ENCODE data around the gene PRICKLE3.
"Not testable (repeated sequence)": the region's sequence is repeated elsewhere in the genome, so short reads cannot be mapped to it uniquely, and the experiment has no call there.

PRICKLE3 gene

DNA sequence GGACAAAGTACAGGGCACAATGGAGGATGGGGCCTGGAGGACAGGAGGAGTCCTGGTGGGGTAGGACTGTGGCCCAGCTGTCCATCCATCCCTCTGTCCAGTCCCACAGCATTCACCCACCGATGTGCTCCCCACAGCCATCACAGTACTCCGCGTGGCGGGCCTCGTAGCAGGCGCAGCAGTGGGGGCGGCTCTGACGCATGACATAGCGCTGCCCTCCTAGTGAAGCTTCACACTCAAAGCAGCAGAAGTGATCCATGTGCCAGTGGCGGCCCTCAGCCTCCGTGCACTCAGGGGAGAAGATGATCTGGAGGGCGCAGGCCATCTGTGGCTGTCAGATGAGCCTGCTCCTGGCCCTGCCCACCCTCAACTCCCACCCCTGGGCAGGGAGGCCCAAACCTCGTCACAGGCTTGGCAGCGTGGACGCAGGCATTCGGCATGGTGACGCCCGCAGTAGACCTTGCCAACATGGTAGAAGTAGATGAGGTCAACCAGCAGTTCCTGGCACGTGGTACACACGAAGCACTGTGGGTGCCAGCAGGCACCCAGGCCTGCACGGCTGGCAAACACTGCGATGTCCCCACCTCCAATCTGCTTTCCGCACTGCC, 8.2 kb downstream of the PRICKLE3 start:
- no peak for DNase-seq

- DNase-seq: no peak
Measured at GRCh38 chrX:49177338-49177833, 8.8 kb downstream of the PRICKLE3 start.

- DNase-seq: no peak
Measured at GRCh38 chrX:49176421-49177326, 9.5 kb downstream of the PRICKLE3 start.

GRCh38 chrX:49175435-49176274, 10.5 kb downstream of the PRICKLE3 start:
- DNase-seq: no peak

GRCh38 chrX:49174723-49175122, 11.4 kb downstream of the PRICKLE3 start:
- DNase-seq: no peak

- not testable (repeated sequence) for DNase-seq
Measured at GRCh38 chrX:49173544-49173943, 12.6 kb downstream of the PRICKLE3 start.

GRCh38 chrX:49172280-49172780, 13.8 kb downstream of the PRICKLE3 start:
- no peak for DNase-seq

GRCh38 chrX:49171752-49172279, 14.4 kb downstream of the PRICKLE3 start, which contains the start of gene PLP2:
PLP2 (plus strand) TSS chrX:49171898; CDS start chrX:49172001, 103 bp downstream.
- DNase-seq: peak; percentile 41

DNA sequence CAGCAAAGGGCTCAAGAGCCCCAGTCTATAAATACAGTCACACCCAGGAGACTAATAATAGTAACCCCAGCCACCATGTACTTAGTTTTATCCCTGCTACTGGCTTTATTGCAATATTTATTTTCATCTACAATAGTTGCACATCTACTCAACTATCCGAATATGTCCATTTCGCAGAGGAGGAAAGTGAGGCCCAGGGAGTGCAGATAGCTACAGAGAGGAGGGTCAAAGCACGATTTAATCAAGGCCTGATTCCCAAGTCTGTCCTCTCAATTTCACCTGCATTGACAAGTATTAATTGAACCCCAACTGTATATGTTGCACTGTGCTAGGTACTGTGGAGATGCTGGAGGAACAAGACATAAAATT, 18.4 kb downstream of the PRICKLE3 start:
- DNase-seq: no peak

DNA sequence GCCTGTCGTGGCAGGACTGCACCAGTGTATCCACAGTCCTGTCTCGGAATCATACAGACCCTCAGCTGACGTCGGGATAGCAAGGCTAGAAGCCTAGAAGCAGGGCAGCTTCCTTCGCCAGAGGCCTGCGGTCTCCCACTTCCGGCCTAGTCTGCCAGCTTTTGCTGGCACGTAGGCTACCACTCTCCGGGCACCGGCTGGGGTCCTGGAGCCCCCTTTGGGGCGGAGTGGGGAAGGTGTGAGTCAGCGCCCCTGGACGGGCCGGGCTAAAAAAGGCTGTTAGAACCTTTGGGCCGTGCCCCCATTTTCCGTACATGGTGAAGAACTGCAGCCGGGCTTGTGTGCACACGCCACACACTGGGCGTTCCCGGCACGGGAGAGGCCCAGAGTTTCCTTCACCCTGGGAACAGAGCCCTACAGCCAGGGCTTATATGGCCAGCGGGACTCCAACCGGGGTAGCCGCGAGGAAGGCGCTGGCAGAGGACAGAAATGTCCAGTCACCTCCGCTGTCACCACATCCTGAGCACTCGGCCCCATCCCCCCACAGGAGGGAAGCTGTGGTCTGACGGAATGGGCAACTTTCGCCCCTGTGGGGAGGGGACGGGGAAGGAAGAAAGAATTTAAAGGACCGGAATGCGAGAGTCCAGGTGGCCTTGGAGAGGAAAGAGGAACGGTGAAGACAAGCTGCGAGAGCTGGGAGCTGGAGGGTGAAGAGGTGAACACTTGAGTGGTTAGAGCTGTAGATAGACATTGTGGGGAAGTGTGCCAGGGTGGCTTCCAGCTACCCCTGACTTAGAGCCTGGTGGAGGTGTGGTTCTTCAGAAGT, 19.0 kb downstream of the PRICKLE3 start:
- peak; percentile 70 for DNase-seq

GRCh38 chrX:49165901-49166881, 20.0 kb downstream of the PRICKLE3 start:
- peak; percentile 51 for DNase-seq

- DNase-seq: no peak
Measured at GRCh38 chrX:49164589-49165360, 21.4 kb downstream of the PRICKLE3 start.

DNA sequence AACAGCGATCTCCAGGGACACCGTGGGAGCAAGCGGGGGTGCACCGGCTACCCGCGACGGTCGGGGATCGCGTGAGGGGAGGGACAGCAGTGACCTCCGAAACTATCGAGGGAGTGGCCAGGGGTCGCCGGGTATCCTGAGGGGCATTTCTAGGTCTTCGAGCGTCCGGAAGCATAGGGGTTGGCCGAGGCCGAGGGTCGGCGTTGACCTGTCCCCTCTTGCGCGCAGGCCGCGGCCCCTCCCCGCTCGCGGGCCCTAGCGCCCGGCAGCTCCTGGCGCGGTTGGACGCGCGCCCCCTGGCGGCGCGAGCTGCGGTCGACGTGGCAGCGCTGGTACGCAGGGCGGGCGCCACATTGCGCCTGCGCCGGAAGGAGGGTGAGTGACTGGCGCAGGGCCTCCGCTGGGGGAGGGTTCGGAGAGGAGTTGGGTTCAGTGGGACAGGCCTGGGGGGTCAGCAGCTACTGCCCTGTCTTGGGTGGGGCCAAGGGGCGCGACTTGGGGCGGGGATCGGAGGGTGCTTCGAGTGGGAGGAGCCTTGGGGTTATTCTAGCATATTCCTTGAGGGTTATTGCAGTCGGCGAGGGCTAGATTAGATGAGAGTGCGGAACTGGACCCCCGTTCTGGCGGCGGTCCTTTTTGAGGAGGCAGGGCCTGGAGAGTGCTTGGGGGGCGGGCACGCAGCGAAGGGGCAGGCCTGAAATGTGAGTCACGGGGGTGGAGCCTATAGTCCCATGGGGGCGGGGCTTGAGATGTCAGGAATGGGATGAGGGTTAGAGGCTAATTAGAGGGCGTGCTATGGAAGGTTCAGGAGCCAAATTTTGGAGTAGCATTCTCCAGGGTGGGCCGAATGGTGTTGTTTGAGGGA, 22.4 kb downstream of the PRICKLE3 start:
- peak; percentile 70 for DNase-seq

DNA sequence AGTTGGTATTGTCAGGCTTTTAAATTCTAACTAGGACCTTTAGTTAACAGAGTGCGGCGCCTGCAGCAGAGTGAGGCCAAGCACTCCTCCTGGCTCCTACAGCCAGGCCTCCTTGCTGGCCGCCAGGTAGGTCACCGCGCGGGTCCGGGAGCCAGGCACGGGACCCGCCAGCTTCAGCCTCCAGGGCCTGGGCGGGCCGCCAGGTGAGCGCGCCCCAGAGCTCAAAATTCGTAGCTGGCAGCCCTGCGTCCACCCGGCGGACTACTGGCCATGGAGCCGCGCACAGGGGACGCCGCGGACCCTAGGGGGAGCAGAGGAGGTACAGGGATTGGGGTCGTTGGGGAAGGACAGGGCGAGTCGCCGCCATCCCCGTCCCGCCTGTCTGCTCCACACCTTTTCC, 23.6 kb downstream of the PRICKLE3 start, which contains the start of gene MAGIX:
MAGIX (plus strand) TSS at position 139 of the 400 bp plus-strand sequence; CDS start at position 271, 132 bp downstream.
- DNase-seq: no peak

DNA sequence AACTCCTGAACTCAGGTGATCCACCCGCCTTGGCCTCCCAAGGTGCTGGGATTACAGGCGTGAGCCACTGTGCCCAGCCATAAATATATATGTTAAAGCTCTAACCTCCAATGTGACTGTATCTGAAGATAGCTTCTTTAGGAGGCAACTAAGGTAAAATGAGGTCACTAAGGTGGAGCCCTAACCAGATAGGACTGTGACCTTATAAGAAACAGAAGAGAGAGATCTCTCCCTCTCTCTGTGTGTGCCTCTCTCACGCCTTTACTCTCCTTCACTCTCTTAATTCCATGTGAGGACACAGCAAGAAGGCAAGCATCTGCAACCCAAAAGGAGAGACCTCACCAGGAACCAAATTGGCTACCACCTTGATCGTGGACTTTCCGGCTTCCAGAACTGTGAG, 24.5 kb downstream of the PRICKLE3 start:
- no peak for DNase-seq

- no peak for DNase-seq
Measured at GRCh38 chrX:49160908-49161307, 25.3 kb downstream of the PRICKLE3 start.

DNA sequence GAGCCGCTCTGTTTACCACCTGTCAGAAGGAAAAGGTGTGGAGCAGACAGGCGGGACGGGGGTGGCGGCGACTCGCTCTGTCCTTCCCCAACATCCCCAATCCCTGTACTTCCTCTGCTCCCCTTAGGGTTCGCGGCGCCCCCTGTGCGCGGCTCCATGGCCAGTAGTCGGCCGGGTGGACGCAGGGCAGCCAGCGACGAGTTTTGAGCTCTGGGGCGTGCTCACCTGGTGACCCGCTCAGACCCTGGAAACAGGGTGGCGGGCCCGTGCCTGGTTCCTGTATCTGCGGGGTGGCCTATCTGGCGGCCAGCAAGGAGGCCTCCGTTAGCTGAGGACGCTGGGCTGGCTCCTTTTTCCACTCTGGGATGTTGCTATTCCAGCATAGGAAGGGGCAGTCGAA, 29.0 kb downstream of the PRICKLE3 start:
- no peak for DNase-seq
